ENCODE data around the gene BYSL. TPM values are rescaled to one million over a fixed set of nuclear protein-coding genes. Genes with fewer than 3 reads are reported as not detected.

Gene BYSL
- total and polyA plus RNA-seq, 10 of the 15 experiments (the other 5 are each of a cell fraction or from before 2014, with no cell fraction given), result 12.6 to 51.1 (median 33.0) TPM

DNA sequence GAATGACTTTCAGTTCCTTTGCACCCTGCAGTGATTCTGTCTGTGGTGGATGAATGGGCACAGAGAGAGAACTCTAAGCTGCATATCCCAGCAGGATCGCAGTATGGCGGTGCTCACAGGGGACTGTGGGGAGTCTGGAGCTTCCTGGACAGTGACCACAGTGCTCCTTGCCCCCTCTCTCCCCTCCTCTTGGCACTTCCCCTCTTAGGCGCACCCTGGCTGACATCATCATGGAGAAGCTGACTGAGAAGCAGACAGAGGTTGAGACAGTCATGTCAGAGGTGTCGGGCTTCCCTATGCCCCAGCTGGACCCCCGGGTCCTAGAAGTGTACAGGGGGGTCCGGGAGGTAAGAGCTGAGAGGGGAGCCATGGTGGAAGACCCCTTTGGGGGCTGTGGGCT is 8.6 kb downstream of the BYSL start (continued):
- TF ChIP-seq, protein P1, sequence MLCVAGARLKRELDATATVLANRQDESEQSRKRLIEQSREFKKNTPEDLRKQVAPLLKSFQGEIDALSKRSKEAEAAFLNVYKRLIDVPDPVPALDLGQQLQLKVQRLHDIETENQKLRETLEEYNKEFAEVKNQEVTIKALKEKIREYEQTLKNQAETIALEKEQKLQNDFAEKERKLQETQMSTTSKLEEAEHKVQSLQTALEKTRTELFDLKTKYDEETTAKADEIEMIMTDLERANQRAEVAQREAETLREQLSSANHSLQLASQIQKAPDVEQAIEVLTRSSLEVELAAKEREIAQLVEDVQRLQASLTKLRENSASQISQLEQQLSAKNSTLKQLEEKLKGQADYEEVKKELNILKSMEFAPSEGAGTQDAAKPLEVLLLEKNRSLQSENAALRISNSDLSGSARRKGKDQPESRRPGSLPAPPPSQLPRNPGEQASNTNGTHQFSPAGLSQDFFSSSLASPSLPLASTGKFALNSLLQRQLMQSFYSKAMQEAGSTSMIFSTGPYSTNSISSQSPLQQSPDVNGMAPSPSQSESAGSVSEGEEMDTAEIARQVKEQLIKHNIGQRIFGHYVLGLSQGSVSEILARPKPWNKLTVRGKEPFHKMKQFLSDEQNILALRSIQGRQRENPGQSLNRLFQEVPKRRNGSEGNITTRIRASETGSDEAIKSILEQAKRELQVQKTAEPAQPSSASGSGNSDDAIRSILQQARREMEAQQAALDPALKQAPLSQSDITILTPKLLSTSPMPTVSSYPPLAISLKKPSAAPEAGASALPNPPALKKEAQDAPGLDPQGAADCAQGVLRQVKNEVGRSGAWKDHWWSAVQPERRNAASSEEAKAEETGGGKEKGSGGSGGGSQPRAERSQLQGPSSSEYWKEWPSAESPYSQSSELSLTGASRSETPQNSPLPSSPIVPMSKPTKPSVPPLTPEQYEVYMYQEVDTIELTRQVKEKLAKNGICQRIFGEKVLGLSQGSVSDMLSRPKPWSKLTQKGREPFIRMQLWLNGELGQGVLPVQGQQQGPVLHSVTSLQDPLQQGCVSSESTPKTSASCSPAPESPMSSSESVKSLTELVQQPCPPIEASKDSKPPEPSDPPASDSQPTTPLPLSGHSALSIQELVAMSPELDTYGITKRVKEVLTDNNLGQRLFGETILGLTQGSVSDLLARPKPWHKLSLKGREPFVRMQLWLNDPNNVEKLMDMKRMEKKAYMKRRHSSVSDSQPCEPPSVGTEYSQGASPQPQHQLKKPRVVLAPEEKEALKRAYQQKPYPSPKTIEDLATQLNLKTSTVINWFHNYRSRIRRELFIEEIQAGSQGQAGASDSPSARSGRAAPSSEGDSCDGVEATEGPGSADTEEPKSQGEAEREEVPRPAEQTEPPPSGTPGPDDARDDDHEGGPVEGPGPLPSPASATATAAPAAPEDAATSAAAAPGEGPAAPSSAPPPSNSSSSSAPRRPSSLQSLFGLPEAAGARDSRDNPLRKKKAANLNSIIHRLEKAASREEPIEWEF (IDR thresholded peaks at IDR 0.05; ENCODE audit: insufficient replicate concordance, low read depth, low read length), result no peak
- TF ChIP-seq ZBED1 (IDR thresholded peaks at IDR 0.05; ENCODE audit: borderline replicate concordance) (no peak), ZSCAN29 (IDR thresholded peaks at IDR 0.05) (no peak), IRF4 (IDR thresholded peaks at IDR 0.05; ENCODE audit: low read depth, low read length) (no peak)

DNA sequence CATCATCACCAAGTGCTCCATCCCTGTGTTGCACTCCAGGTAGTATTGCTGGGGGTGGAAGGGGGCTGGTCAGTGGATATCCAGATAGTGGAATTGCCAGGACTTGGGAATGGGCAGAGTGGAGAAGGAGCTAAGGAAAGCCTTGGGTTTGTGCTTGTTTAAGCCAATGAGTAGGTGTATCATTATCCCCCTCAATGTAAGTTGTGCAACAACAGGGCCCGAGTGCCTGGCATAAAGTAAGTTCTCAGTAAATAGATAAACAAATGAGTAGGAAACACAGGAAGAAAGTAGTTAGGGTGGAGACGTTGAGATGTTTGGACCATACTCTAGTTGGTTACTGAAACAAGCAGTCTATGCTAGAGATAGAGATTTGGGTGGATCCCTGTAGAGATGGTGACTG is 10.5 kb downstream of the BYSL start:
- intact Hi-C loops (cut with micrococcal nuclease; ENCODE audit: unreplicated experiment) (no loop called here), in situ Hi-C loops (cut with MboI) (loop anchor here (10.0 kb wide), 1 partner anchor 113 kb away; no protein-coding TSS in a partner anchor)
- Histone ChIP-seq H3K36me3 (ENCODE audit: control insufficient read depth in 2 of 2, insufficient read depth in 2 of 2, low read length in 1 of 2) (peaks cover 40 to 55% of the 10 kb centered on the region in 2 experiments), H3K27ac (ENCODE audit: control insufficient read depth, insufficient read depth) (no peak overlapping the region), H2AFZ (ENCODE audit: control insufficient read depth, low read depth, low read length) (no peak overlapping the region), H3K27me3 (replicated peaks in 1 of 2; ENCODE audit: control insufficient read depth in 2 of 2, insufficient read depth in 2 of 2, low read length in 1 of 2) (no peaks in the 10 kb centered on the region), H3K9me3 (replicated peaks; ENCODE audit: control insufficient read depth, insufficient read depth, low read length) (no peaks in the 10 kb centered on the region), H3K9ac (ENCODE audit: control insufficient read depth, insufficient read depth, low read length) (no peak overlapping the region), H3K4me2 (ENCODE audit: control insufficient read depth, insufficient read depth) (no peak overlapping the region), H3K79me2 (ENCODE audit: control insufficient read depth, insufficient read depth, low read length) (no peaks in the 10 kb centered on the region), H4K20me1 (ENCODE audit: control insufficient read depth, insufficient read depth) (peaks cover 2% of the 10 kb centered on the region; the same call in 1 of the 2 replicates), H3K4me3 (no peak overlapping the region), H3K4me1 (ENCODE audit: control insufficient read depth, insufficient read depth, low read length) (peaks cover 20% of the 10 kb centered on the region)
- 3% methylated on average over 2 of the region's 2 CpGs for WGBS (ENCODE audit: insufficient coverage, insufficient replicate concordance, low lambda C conversion rate, missing lambda C conversion rate)
- SMC1A ChIA-PET (ENCODE audit: uncharacterized antibody, unreplicated experiment), result no interaction called here
- POLR2A ChIA-PET, result interaction anchor here (1.0 kb wide), 1 partner anchor 73 kb away, joined by 3 read pairs; no protein-coding TSS in a partner anchor
- TF ChIP-seq CBX3 (IDR thresholded peaks at IDR 0.05; ENCODE audit: borderline replicate concordance, low read depth), result no peak
- no peak for TF ChIP-seq BCL11A (IDR thresholded peaks at IDR 0.05; ENCODE audit: low read depth, low read length)
- no peak for TF ChIP-seq STAT1 (conservative IDR thresholded peaks at IDR 0.05)
- TF ChIP-seq, protein P2, sequence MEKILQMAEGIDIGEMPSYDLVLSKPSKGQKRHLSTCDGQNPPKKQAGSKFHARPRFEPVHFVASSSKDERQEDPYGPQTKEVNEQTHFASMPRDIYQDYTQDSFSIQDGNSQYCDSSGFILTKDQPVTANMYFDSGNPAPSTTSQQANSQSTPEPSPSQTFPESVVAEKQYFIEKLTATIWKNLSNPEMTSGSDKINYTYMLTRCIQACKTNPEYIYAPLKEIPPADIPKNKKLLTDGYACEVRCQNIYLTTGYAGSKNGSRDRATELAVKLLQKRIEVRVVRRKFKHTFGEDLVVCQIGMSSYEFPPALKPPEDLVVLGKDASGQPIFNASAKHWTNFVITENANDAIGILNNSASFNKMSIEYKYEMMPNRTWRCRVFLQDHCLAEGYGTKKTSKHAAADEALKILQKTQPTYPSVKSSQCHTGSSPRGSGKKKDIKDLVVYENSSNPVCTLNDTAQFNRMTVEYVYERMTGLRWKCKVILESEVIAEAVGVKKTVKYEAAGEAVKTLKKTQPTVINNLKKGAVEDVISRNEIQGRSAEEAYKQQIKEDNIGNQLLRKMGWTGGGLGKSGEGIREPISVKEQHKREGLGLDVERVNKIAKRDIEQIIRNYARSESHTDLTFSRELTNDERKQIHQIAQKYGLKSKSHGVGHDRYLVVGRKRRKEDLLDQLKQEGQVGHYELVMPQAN (conservative IDR thresholded peaks at IDR 0.05), result no peak
- TF ChIP-seq KLF5 (IDR thresholded peaks at IDR 0.05; ENCODE audit: partially characterized antibody), result no peak
- TF ChIP-seq, protein P3, sequence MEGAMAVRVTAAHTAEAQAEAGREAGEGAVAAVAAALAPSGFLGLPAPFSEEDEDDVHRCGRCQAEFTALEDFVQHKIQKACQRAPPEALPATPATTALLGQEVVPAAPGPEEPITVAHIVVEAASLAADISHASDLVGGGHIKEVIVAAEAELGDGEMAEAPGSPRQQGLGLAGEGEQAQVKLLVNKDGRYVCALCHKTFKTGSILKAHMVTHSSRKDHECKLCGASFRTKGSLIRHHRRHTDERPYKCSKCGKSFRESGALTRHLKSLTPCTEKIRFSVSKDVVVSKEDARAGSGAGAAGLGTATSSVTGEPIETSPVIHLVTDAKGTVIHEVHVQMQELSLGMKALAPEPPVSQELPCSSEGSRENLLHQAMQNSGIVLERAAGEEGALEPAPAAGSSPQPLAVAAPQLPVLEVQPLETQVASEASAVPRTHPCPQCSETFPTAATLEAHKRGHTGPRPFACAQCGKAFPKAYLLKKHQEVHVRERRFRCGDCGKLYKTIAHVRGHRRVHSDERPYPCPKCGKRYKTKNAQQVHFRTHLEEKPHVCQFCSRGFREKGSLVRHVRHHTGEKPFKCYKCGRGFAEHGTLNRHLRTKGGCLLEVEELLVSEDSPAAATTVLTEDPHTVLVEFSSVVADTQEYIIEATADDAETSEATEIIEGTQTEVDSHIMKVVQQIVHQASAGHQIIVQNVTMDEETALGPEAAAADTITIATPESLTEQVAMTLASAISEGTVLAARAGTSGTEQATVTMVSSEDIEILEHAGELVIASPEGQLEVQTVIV (IDR thresholded peaks at IDR 0.05; ENCODE audit: borderline replicate concordance, partially characterized antibody), result no peak
- no TSS peak for BruUV-seq (replicated peaks)
- FAIRE-seq, result no peak
- no peak for DNase-seq (ENCODE audit: low read depth, low spot score)
- RAD21 ChIA-PET (ENCODE audit: unreplicated experiment), result no interaction called here
- CTCF ChIA-PET, result interaction anchor here (0.6 to 13.2 kb wide), 3 partner anchors 8 to 97 kb away, joined by 3 to 137 read pairs (median 4); partner anchors contain the start of genes BYSL and MED20
- ATAC-seq, result no peak

Data from GM12878 (cell line).